Endothelial cell of hepatic sinusoid (primary cell): ENCODE data around the gene SNED1.

Experiments
- in situ Hi-C: cut with HindIII; loops from 2 replicates; pipeline ENCODE4 v1.10.0; 2017; ENCODE audit warnings: low sequenced_read_pairs

The SNED1 gene

DNA sequence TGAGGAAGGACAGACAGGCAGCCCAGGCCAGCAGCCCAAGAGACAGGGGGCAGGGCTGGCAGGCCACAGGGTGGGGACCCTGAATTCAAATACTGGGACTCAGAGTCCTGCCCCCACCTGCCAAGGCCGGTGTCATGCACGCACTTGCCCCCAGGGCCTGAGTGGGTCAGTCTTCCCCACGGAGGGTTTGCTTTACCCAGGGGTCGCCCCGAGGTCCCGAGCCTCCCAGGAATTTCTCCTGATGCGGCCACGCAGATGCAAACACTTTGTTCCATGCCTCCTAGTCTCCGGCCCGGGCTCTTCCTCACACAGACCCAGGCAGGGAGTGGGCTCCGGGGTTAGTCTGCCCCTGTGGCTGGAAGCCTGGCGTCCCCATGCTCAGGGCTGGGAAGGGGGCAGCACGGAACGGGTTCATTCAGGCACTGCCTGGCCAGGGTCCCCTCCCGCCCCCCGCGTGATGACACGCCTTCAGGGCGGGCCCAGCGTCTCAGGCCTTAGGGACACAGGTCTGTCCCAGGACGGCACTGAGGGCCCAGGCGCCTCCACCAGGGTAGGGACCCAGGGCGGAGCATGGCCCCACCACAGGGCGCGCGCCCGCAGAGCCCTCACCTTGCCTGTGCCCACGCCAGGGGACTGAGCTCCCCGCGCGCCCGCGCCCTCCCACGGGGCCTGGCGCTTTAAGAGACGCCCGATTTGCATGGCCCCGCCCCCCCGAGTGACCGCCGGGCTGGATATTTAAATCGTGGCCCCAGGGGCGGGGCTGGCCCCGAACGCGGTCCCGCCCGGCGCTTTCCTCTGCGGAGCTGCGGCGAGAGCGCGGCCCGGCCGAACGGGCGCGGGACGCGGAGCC is at the start of gene SNED1:
Gene SNED1, plus strand, starts transcription at position 763 of the 850 bp plus-strand sequence. CDS start 220 bp downstream, outside the sequence.
- in situ Hi-C loops = loop anchor here (10.0 kb wide), 1 partner anchor 87 kb away; no protein-coding TSS in a partner anchor

- in situ Hi-C loops = no loop called here
These were observed 49.3 kb upstream of the SNED1 start for GRCh38 chr2:240948905-240949790.

DNA sequence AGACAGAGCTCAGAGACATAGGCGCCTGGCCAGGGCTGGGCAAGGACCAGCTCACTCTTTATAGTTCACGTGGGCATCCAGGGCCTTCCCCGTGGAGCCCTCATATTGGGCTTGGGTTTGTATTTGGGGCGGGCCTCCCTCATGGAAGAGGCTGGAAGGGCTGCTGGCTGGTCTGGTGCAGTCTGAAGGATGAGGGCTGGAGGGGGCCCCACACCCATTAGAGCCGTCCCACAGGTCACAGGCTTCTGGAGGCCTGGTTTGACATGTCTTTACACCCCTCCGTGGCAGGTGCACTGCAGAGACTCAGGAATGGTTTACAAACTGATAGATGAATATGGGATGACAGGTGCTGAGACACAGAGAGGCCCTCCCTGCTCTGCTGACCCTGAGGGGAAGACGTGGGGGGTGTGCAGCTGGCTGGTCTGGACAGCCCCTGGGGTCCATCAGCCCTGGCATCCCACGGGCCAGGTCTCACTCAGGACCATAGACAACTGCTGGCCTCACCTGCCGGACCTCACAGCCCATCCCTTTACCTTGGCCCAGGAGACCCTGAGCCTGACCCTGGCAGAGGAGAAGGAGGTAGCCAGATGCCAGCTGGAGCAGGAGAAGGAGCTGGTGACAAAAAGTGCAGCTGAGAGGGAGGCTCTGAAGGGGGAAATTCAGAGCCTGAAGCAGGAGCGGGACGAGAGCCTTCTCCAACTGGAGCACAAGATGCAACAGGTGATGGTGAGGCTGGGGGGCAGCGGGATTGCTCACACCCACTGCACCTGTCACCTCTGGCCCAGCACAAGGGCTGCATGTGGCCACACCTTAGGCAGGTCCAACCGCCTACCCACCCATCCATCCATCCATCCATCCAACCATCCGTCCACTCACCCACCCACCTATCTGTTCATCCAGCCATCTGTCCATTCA is 48.4 kb upstream of the SNED1 start:
- in situ Hi-C loops = no loop called here

GRCh38 chr2:240951045-240951594 is 47.3 kb upstream of the SNED1 start:
- in situ Hi-C loops = no loop called here

DNA sequence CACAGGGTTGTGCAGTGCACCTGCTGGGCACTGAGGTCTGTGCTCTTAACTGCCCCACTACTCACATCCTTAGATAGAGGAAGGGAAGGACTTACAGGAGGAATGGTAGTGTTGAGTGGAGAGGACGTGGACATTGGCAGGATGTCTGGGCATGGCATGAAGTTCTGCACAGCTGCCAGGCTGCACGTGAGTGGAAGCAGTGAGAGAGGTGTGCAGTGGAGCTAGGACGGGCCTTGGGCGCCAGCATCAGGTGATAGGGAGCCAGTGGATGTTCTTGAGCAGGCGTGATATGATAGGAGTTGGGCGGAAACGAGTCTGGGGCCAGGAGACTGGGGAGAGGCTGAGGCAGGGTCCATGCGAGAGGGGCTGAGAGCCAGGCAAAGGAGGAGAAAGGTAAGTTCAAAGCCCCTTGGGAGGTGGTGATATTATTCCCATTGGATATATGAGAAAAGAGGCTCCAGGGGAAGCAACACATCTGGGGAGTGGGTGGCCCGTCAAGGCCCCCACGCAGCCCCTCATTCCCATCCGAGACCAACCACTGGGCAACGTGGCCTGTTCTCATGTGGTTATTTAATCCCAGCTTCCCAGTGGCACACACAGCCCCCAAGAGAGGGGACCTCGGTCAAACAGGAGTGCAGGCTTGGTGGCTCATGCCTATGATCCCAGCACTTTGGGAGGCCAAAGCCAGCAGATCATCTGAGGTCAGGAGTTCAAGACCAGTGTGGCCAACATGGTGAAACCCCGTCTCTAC is 45.7 kb upstream of the SNED1 start:
- in situ Hi-C loops = no loop called here

- in situ Hi-C loops = no loop called here
These were observed 44.7 kb upstream of the SNED1 start for GRCh38 chr2:240953426-240954410.

DNA sequence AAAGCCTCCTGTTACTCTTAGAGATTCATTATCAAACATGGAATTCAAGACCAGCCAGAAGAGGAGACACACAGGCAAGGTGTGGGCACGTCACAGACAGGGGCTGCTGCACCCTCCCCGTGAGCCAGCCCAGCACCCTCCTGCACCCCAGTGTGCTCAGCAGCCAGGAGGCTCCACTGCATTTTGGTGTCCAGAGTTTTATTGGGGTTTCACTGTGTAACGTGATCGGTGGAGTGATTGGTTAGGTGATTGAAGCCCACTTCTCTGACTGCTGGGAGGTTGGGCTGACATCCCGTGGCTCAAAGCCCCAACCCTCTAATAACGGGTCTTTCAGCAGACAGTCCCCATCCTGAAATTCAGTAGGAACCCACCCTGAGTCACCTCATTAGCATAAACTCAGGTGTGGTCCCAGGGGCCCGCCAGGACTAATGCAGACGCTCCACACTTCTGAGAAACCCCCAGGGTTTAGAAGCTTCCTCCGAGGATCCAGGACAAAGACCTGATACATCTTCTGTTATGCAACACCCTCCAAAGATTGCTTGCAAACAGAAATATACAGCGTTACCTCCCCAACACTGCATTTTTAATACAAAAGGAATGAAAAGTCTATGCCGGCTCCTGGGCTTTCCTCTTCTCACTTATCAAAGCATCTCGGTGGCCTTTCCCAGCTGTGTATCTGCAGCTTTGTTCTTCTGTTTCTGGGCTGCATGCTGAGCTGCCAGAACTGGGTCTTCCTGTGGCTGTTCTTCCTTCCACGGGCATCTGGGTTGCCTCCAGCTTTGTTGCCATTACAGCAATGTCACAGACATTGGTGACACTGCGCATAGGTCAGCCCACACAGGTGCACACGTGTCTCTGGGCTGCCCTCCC is 43.7 kb upstream of the SNED1 start:
- in situ Hi-C loops = loop anchor here (5.0 kb wide), 1 partner anchor 62 kb away; no protein-coding TSS in a partner anchor

DNA sequence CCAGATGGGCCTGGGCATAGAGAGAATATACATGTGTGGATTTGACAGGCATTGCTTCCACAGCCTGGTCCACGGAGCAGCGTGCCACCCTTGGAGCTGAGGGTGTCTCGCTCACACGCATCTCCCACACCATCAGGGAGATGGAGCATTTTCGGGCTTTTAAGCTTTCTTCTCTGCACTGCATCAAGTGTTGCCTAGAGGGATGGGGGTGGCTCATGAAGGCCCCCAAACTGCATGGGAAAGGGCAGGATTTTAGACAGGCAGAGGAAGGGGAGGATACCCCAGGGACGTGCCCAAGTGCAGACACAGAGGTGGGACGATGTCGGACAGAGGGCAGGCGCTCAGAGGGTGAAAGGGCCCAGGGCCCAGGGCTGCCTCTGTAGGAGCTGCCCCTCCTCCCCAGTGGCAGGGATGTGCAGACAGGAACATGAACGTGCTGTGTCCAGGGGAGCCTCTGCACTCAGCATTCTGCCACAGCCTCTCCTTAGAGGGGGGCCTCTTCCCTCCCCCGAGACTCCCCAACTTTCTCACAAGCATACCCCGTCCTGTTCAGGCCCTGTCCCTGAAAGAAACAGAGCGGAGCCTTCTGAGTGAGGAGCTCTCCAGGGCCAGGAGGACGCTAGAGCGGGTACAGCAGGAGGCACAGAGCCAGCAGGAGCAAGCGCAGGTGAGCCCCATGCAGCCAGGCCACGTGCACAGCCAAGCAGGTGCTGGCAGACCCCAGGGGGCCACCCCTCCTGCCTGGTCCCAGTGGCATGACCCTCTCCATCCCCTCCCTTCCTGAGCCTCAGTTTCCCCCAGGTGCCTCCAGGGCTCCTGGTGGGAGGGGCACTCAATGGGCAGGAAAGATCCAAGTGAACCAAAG is 42.9 kb upstream of the SNED1 start:
- in situ Hi-C loops = loop anchor here (5.0 kb wide), 1 partner anchor 63 kb away; no protein-coding TSS in a partner anchor

DNA sequence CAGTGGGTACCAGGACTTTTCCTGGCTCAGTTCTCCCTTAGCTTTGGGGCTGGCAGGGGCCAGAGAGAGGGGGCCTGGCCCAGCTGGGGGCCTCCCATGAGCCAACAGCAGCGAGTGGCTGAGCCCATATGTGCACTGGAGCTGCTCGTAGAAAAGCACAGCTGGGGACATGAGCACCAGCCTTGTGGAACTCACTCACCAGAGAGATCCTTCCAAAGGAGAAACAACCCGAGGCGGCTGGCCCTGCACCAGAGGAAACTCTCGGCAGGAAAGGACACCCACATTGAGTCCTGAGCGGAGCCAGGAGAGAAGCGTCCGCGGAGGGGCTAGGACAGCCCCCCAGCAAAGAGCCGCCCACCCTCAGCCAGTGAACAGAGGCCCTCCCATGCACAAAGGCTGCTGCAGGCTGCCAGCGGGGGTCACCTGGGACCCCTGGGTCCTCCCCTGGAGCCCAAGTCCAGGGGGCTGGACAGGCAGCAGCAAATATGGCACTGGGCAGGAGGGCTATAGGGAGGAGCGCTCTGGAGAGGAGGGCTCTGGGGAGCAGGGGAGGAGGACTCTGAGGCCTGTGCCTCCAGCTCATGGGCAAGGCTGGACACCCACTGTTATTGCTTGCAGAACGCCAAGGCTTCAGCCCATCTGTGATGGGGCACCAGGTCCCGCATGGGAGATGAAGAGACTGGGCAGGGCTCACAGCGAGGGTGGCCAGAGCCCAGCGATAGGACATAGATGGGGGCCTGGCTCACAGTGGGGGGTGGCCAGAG is 42.1 kb upstream of the SNED1 start:
- in situ Hi-C loops = loop anchor here (5.0 kb wide), 1 partner anchor 64 kb away; no protein-coding TSS in a partner anchor

- in situ Hi-C loops = loop anchor here (5.0 kb wide), 1 partner anchor 65 kb away; no protein-coding TSS in a partner anchor
These were observed 41.3 kb upstream of the SNED1 start for GRCh38 chr2:240956935-240957655.

DNA sequence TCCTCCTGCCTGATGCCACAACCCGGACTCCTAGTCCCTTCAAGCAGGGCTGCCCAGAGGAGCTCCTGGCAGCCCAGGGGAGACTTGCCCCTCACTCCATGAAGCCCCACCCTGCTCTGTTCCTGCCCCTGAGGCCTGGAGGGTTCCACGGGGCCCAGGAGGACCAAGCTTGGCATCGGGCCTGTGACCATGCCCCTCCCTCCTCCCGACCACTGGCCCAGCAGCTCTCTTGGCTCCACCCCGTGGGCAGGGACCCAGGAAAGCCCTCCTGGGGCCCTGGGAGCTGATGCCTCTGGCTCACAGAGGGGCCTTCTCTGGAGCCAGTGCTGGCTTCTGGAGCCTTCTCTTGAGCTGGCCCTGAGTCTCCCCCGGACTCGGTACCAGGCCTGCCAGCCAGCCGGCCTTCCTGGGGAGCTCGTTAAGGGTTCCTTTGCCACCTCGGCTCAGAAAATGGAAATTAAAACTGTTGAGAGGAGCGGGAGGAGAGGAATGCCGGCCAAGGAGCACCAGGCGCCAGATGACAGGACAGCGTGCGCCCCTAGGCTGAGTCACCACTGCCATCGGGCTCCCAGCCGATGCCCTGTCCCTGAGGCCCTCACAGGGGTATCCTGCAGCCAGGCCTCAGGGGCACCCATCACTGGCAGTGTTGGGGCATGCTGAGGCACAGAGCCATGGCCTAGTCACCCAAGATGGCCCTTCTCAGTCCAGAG is 40.6 kb upstream of the SNED1 start:
- in situ Hi-C loops = loop anchor here (5.0 kb wide), 1 partner anchor 66 kb away; no protein-coding TSS in a partner anchor

- in situ Hi-C loops = loop anchor here (5.0 kb wide), 1 partner anchor 66 kb away; no protein-coding TSS in a partner anchor
These were observed 39.8 kb upstream of the SNED1 start for GRCh38 chr2:240958366-240959213.
